CD14-positive monocyte (primary cell): ENCODE measurements around the gene MT1X. TPM values are rescaled to one million over a fixed set of nuclear protein-coding genes. Genes with fewer than 3 reads are reported as not detected.

ENCODE experiments used
- DNase-seq, 3 donors: peaks; one replicate each; pipeline ENCODE4 v3.0.0-alpha.2; 2011 to 2022
- H2AFZ ChIP-seq: 2 replicates; pipeline ENCODE4 v1.6.0; 2012; ENCODE audit warnings: mild to moderate bottlenecking, low read depth, low read length, inconsistent platforms; ENCODE audit not compliant: insufficient read depth, poor library complexity, severe bottlenecking
- H3K27ac ChIP-seq, 2 donors: 1 replicate in 1 of 2; 2 replicates in 1 of 2; pipeline ENCODE4 v1.5.1; 2012 to 2013; ENCODE audit warnings: low read length in 2 of 2, control low read depth in 1 of 2, inconsistent platforms in 1 of 2, low read depth in 1 of 2, mild to moderate bottlenecking in 1 of 2
- H3K27me3 ChIP-seq, 2 donors: one replicate each; pipeline versions ENCODE4 v1.6.0 to v1.6.1; 2011 to 2013; ENCODE audit warnings: low read length in 2 of 2; ENCODE audit not compliant: control insufficient read depth in 2 of 2, insufficient read depth in 2 of 2
- H3K36me3 ChIP-seq, 2 donors: replicated peaks in 1 of 2; 1 replicate in 1 of 2; 2 replicates in 1 of 2; pipeline versions ENCODE4 v1.5.1 to v1.6.1; 2012 to 2013; ENCODE audit warnings: low read length in 2 of 2, control low read depth in 1 of 2, inconsistent platforms in 1 of 2, mild to moderate bottlenecking in 1 of 2; ENCODE audit not compliant: insufficient read depth in 2 of 2, control insufficient read depth in 1 of 2
- H3K4me1 ChIP-seq, 2 donors: 1 replicate in 1 of 2; 2 replicates in 1 of 2; pipeline versions ENCODE4 v1.5.1 to v1.6.1; 2012 to 2013; ENCODE audit warnings: low read length in 2 of 2, control low read depth in 1 of 2, inconsistent platforms in 1 of 2, mild to moderate bottlenecking in 1 of 2, moderate library complexity in 1 of 2; ENCODE audit not compliant: insufficient read depth in 2 of 2, control insufficient read depth in 1 of 2
- H3K4me2 ChIP-seq: replicated peaks from 2 replicates; pipeline ENCODE3; 2012; ENCODE audit warnings: low read length, moderate library complexity, mild to moderate bottlenecking; ENCODE audit not compliant: poor library complexity, severe bottlenecking; ENCODE audit errors: extremely low read depth
- H3K4me3 ChIP-seq, 3 experiments: fragments of 200-600 bp in 1 of 3; sonication (generic) in 1 of 3; replicated peaks in 1 of 3; 1 replicate in 2 of 3; 2 replicates in 1 of 3; pipeline ENCODE4 v1.5.1; 2011 to 2013; ENCODE audit warnings: low read length in 3 of 3, mild to moderate bottlenecking in 3 of 3, control low read depth in 2 of 3, low read depth in 2 of 3, inconsistent platforms in 1 of 3, moderate library complexity in 1 of 3
- H3K79me2 ChIP-seq: 2 replicates; pipeline ENCODE4 v1.6.0; 2012; ENCODE audit warnings: mild to moderate bottlenecking, control low read depth, inconsistent platforms, low read length, moderate library complexity; ENCODE audit not compliant: insufficient read depth
- H3K9ac ChIP-seq: 2 replicates; pipeline ENCODE4 v1.6.0; 2017; ENCODE audit warnings: low read length, mild to moderate bottlenecking; ENCODE audit not compliant: insufficient read depth, poor library complexity, severe bottlenecking
- H3K9me3 ChIP-seq, 2 donors: replicated peaks in 1 of 2; 1 replicate in 1 of 2; 2 replicates in 1 of 2; pipeline versions ENCODE4 v1.5.1 to v1.6.1; 2012 to 2013; ENCODE audit warnings: low read length in 2 of 2, control low read depth in 1 of 2; ENCODE audit not compliant: control insufficient read depth in 1 of 2, insufficient read depth in 1 of 2
- H4K20me1 ChIP-seq: 2 replicates; pipeline ENCODE4 v1.6.0; 2012; ENCODE audit warnings: mild to moderate bottlenecking, low read length, control low read depth, moderate library complexity; ENCODE audit not compliant: insufficient read depth
- H3K27ac Mint-ChIP-seq, 7 donors: one replicate each; pipeline ENCODE4 v1.8.0; 2020; ENCODE audit warnings: mild to moderate bottlenecking in 7 of 7, mixed read lengths in 7 of 7, moderate library complexity in 6 of 7, inconsistent platforms in 2 of 7
- H3K27me3 Mint-ChIP-seq, 3 donors: one replicate each; pipeline ENCODE4 v1.8.0; 2021 to 2022; ENCODE audit warnings: low read depth in 3 of 3, mild to moderate bottlenecking in 3 of 3, mixed read lengths in 3 of 3, moderate library complexity in 3 of 3, inconsistent platforms in 1 of 3
- H3K36me3 Mint-ChIP-seq, 2 donors: one replicate each; pipeline ENCODE4 v1.8.0; 2020; ENCODE audit warnings: mixed read lengths in 2 of 2, inconsistent platforms in 1 of 2, mild to moderate bottlenecking in 1 of 2
- H3K4me1 Mint-ChIP-seq: one replicate; pipeline ENCODE4 v1.8.0; 2020; ENCODE audit warnings: mild to moderate bottlenecking, mixed read lengths
- H3K4me3 Mint-ChIP-seq, 2 donors: one replicate each; pipeline ENCODE4 v1.8.0; 2020; ENCODE audit warnings: mild to moderate bottlenecking in 2 of 2, mixed read lengths in 2 of 2, moderate library complexity in 1 of 2
- H3K9me3 Mint-ChIP-seq, 7 donors: one replicate each; pipeline ENCODE4 v1.8.0; 2020 to 2022; ENCODE audit warnings: mixed read lengths in 7 of 7, mild to moderate bottlenecking in 6 of 7, moderate library complexity in 6 of 7, inconsistent platforms in 2 of 7
- CTCF ChIP-seq: fragments of 200-600 bp; IDR thresholded peaks from one replicate; pipeline ENCODE4 v1.8.0; 2022; ENCODE audit warnings: antibody characterized with exemption, mild to moderate bottlenecking
- WGBS: methylation state at CpG from one replicate; pipeline ENCODE4 v1.1.5; 2013; ENCODE audit warnings: missing lambda C conversion rate; ENCODE audit not compliant: insufficient coverage; 5-methylcytosine and 5-hydroxymethylcytosine counted together
- intact Hi-C, 2 donors: fragments of 100-400 bp; cut with micrococcal nuclease; formaldehyde crosslinking; loops; one replicate each; pipeline versions ENCODE4 v1.15.0 to v1.15.1; 2023
- polyA plus RNA-seq, 3 donors: library from polyadenylated mRNA; depleted of rRNA in 1 of 3; unstranded in 2 of 3; stranded (reverse) in 1 of 3; fragments of 300-500 nt in 2 of 3; fragments of >200 nt in 1 of 3; fragmentation: Illumina TruSeq in 2 of 3; gene quantifications; 1 replicate in 2 of 3; 2 replicates in 1 of 3; pipeline ENCODE4 v1.2.3, GENCODE V29; 2012 to 2021

MT1X gene
- polyA plus RNA-seq, 3 donors = 34.5 to 87.9 (median 55.4) TPM

DNA sequence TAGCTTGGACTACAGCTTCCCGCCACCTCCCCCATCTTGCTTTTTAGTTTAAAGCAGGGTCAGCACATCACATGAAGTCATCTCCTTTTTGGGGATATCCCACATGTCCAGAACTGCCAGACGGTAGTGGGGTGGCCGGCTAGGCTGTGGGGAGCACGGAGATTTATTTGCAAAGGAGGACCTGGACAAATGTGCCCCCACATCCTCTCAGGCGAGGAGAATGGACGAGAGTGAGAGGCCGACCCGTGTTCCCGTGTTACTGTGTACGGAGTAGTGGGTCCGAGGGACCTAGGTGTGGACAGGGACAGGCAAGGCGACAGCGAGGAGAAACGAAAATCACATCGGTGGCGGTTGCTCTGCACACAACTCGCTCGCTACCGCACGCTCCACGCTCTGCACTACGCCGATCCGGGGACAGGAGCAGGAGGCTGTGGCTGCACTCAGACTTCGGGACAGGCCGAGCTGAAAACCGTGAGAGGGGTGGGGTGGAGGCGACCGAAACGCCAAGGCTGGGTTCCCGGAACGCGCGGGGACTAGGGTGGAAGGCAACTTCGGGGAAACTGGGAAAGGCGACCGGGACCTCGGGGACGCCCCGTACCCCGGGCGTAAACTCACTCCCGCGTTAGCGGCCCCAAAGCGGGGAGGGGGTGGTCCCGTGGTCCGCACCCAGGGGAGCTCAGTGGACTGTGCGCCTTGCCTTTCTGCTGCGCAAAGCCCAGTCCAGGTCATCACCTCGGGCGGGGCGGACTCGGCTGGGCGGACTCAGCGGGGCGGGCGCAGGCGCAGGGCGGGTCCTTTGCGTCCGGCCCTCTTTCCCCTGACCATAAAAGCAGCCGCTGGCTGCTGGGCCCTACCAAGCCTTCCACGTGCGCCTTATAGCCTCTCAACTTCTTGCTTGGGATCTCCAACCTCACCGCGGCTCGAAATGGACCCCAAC, 44.2 kb upstream of the MT1X start, which contains the start of gene MT1A:
Gene MT1A, plus strand, starts transcription at position 853 of the 937 bp plus-strand sequence. Its CDS starts 73 bp downstream, at position 926.
- H3K4me3 ChIP-seq = peak within 1 kb of the TSS in 1 of 3 experiments; percentile 43
- DNase-seq = no peak
- Mint-ChIP-seq H3K4me1 (peaks cover 20% of the 10 kb centered on the region), H3K27ac (no peak within 1 kb of the TSS), H3K4me3 (peak within 1 kb of the TSS; percentile 59 to 91), H3K36me3 (peaks cover 0 to 5% of the 10 kb centered on the region in 2 donors), H3K9me3 (peaks cover 0 to 14% (median 9%) of the 10 kb centered on the region in 7 donors), H3K27me3 (peaks cover 92 to 99% (median 97%) of the 10 kb centered on the region in 3 donors)
- peak within 1 kb of the TSS; percentile 53 for H2AFZ ChIP-seq
- H3K9me3 ChIP-seq = peaks cover 0 to 54% of the 10 kb centered on the region in 2 donors
- H4K20me1 ChIP-seq = no peaks in the 10 kb centered on the region
- no peak for TF ChIP-seq CTCF
- no peak within 1 kb of the TSS for H3K9ac ChIP-seq
- H3K4me2 ChIP-seq = peak within 1 kb of the TSS; percentile 55
- WGBS = 4% methylated on average over 64 of the region's 68 CpGs
- H3K36me3 ChIP-seq = no peaks in the 10 kb centered on the region
- H3K27ac ChIP-seq = no peak within 1 kb of the TSS
- peaks cover 6 to 8% of the 10 kb centered on the region in 2 donors for H3K4me1 ChIP-seq
- intact Hi-C loops = no loop called here
- H3K27me3 ChIP-seq = peaks cover 96 to 99% of the 10 kb centered on the region in 2 donors
- no peaks in the 10 kb centered on the region for H3K79me2 ChIP-seq

DNA sequence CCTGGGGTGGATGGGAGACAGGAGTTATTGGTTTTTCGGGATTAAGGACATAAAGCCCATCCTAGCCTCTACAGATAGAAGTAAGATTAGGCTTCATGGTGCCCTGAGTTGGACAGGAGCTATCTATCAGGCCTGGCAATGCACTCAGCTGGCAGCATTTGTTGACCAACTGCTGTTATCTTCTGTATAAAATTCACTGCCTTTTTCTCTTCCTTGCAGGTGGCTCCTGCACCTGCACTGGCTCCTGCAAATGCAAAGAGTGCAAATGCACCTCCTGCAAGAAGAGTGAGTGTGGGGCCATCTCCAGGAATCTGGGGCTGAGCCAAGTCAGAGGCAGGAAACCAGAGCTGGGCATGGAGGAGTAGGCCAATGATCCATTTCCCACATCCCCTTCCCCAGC, 43.2 kb upstream of the MT1X start:
- TF ChIP-seq CTCF = no peak
- peaks cover 91 to 99% of the 10 kb centered on the region in 2 donors for H3K27me3 ChIP-seq
- no peak for DNase-seq
- H3K9me3 ChIP-seq = peaks cover 0 to 48% of the 10 kb centered on the region in 2 donors
- H2AFZ ChIP-seq = no peak overlapping the region
- no peaks in the 10 kb centered on the region for H4K20me1 ChIP-seq
- H3K36me3 ChIP-seq = no peaks in the 10 kb centered on the region
- H3K4me1 Mint-ChIP-seq = peaks cover 27% of the 10 kb centered on the region
- peaks cover 89 to 99% (median 97%) of the 10 kb centered on the region in 3 donors for H3K27me3 Mint-ChIP-seq
- H3K4me1 ChIP-seq = peaks cover 10 to 15% of the 10 kb centered on the region in 2 donors
- WGBS = no CpG with 5 or more reads among the region's 1 CpG
- no peak overlapping the region for H3K4me2 ChIP-seq
- H3K27ac Mint-ChIP-seq = no peak overlapping the region
- H3K4me3 ChIP-seq = no peak overlapping the region
- peak overlapping the region in 1 of 2 donors; percentile 91 for H3K4me3 Mint-ChIP-seq
- H3K27ac ChIP-seq = no peak overlapping the region
- intact Hi-C loops = no loop called here
- no peak overlapping the region for H3K9ac ChIP-seq
- H3K36me3 Mint-ChIP-seq = peaks cover 0 to 5% of the 10 kb centered on the region in 2 donors
- peaks cover 0 to 12% (median 9%) of the 10 kb centered on the region in 7 donors for H3K9me3 Mint-ChIP-seq
- no peaks in the 10 kb centered on the region for H3K79me2 ChIP-seq
